Muscle of leg (tissue), 11 donors: ENCODE data around the gene GRB14. TPM values are rescaled to one million over a fixed set of nuclear protein-coding genes. Genes with fewer than 3 reads are reported as not detected.

Experiments
- DNase-seq: peaks from one replicate; pipeline ENCODE4 v3.0.0; 2013
- H3K27ac ChIP-seq: one replicate; pipeline ENCODE4 v1.5.1; 2013; ENCODE audit warnings: mild to moderate bottlenecking, low read length, control low read depth
- H3K27me3 ChIP-seq: one replicate; pipeline ENCODE4 v1.6.1; 2013; ENCODE audit warnings: low read length; ENCODE audit not compliant: control insufficient read depth, insufficient read depth
- H3K36me3 ChIP-seq: one replicate; pipeline ENCODE4 v1.6.1; 2013; ENCODE audit warnings: low read length; ENCODE audit not compliant: control insufficient read depth, insufficient read depth
- H3K4me1 ChIP-seq: one replicate; pipeline ENCODE4 v1.6.1; 2013; ENCODE audit warnings: low read length; ENCODE audit not compliant: control insufficient read depth, insufficient read depth
- H3K4me3 ChIP-seq: one replicate; pipeline ENCODE4 v1.5.1; 2013; ENCODE audit warnings: low read length, control low read depth
- H3K9me3 ChIP-seq: replicated peaks from 2 replicates; pipeline ENCODE4 v1.6.1; 2013; ENCODE audit warnings: low read depth, low read length; ENCODE audit not compliant: control insufficient read depth
- WGBS: methylation state at CpG from one replicate; pipeline ENCODE4 v1.1.5; 2013; ENCODE audit warnings: missing lambda C conversion rate; ENCODE audit not compliant: insufficient coverage; 5-methylcytosine and 5-hydroxymethylcytosine counted together
- polyA plus RNA-seq, 8 donors: library from polyadenylated mRNA; unstranded; fragments of 120-200 nt; gene quantifications; one replicate each; pipeline versions ENCODE4 v1.2.1 to v1.2.3, GENCODE V29; 2013; ENCODE audit warnings: inconsistent platforms in 1 of 8, low replicate concordance in 1 of 8; ENCODE audit not compliant: insufficient read length in 8 of 8, insufficient read depth in 1 of 8
- total RNA-seq: library from RNA; stranded (reverse); fragments of 120-200 nt; gene quantifications from one replicate; pipeline ENCODE4 v1.2.4, GENCODE V29; 2013

Gene GRB14
- total and polyA plus RNA-seq, 9 donors = 1.5 to 4.3 (median 2.9) TPM

GRCh38 chr2:164509137-164509877 lies 112.0 kb downstream of the GRB14 start:
- peaks cover 6% of the 10 kb centered on the region for H3K4me1 ChIP-seq
- H3K27ac ChIP-seq = no peak overlapping the region
- H3K27me3 ChIP-seq = no peaks in the 10 kb centered on the region
- no peak overlapping the region for H3K4me3 ChIP-seq
- no CpG with 5 or more reads among the region's 4 CpGs for WGBS
- no peaks in the 10 kb centered on the region for H3K9me3 ChIP-seq
- no peaks in the 10 kb centered on the region for H3K36me3 ChIP-seq
- DNase-seq = no peak

DNA sequence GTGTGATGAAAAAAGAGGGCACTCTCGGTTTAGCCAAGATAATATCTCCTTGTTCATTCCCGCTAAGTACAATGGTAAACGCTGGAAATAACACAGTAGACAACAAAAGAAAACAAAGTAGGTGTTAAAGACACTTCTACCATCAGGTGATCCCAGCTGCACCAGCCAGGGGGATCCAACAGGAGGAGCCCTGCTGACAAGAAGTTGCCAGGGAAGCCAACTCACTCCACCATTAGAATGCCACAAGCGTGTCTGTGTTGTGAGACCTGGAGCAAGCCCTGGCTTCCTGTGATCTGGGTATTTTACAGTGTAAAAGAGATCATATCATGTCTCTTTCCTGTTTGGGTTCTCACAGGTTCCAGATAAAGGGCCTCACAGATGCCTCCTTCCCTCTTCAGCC lies 117.0 kb downstream of the GRB14 start:
- Histone ChIP-seq H3K4me3 (no peak overlapping the region), H3K36me3 (no peaks in the 10 kb centered on the region), H3K4me1 (no peaks in the 10 kb centered on the region), H3K27me3 (no peaks in the 10 kb centered on the region), H3K27ac (no peak overlapping the region), H3K9me3 (no peaks in the 10 kb centered on the region)
- DNase-seq = no peak
- no CpG with 5 or more reads among the region's 4 CpGs for WGBS

DNA sequence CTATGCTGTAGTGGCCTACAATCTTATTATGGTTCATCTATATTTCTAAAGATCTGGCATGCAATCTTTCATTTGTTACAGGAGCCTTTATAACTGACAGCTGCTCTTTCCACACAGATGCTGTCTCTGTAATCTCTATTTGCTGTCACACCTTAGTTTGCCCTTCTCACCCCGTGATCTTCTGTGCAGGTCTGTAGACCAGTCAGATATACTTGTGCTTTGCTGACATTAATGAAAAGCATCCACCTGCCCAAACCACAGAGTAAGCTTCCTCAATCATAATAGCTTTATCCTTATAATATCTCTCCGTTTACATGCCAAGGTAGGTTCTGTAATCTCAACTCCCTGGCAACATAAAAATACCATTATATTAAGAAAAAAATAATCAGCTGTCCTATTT lies 122.4 kb downstream of the GRB14 start:
- Histone ChIP-seq H3K4me3 (no peak overlapping the region), H3K9me3 (no peaks in the 10 kb centered on the region), H3K4me1 (no peaks in the 10 kb centered on the region), H3K36me3 (no peaks in the 10 kb centered on the region), H3K27me3 (no peaks in the 10 kb centered on the region), H3K27ac (no peak overlapping the region)
- 100% methylated on average over 1 of the region's 2 CpGs for WGBS
- DNase-seq = no peak

GRCh38 chr2:164496881-164497280 lies 124.4 kb downstream of the GRB14 start:
- H3K4me1 ChIP-seq = no peaks in the 10 kb centered on the region
- H3K36me3 ChIP-seq = no peaks in the 10 kb centered on the region
- H3K9me3 ChIP-seq = no peaks in the 10 kb centered on the region
- no peak for DNase-seq
- WGBS = no CpG with 5 or more reads among the region's 5 CpGs
- H3K4me3 ChIP-seq = no peak overlapping the region
- no peaks in the 10 kb centered on the region for H3K27me3 ChIP-seq
- no peak overlapping the region for H3K27ac ChIP-seq

DNA sequence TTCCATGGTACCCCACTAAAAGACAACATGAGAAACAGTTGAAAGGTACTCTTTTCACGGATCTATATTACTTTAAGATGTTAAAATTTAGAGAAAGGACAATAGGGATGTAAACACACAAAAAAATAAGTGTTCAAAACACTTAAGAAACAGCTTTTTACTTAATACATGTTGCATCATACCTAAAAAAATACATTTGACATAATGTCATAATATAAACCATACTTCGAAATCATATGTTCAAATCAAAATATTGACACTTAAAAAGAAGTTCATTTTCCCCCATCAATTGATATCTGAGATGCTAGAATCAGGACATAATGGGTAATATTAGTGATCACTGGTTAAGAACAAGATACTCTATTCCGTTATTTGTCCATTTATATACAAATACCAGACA lies 124.9 kb downstream of the GRB14 start:
- H3K27me3 ChIP-seq = no peaks in the 10 kb centered on the region
- H3K4me3 ChIP-seq = no peak overlapping the region
- no peaks in the 10 kb centered on the region for H3K36me3 ChIP-seq
- no peaks in the 10 kb centered on the region for H3K4me1 ChIP-seq
- no CpG with 5 or more reads among the region's 3 CpGs for WGBS
- no peak for DNase-seq
- H3K27ac ChIP-seq = no peak overlapping the region
- H3K9me3 ChIP-seq = no peaks in the 10 kb centered on the region

GRCh38 chr2:164495491-164496223 lies 125.6 kb downstream of the GRB14 start:
- Histone ChIP-seq H3K9me3 (no peaks in the 10 kb centered on the region), H3K36me3 (no peaks in the 10 kb centered on the region), H3K4me3 (no peak overlapping the region), H3K27ac (no peak overlapping the region), H3K4me1 (no peaks in the 10 kb centered on the region), H3K27me3 (no peaks in the 10 kb centered on the region)
- DNase-seq = peak; percentile 81
- 20% methylated on average over 1 of the region's 6 CpGs for WGBS

DNA sequence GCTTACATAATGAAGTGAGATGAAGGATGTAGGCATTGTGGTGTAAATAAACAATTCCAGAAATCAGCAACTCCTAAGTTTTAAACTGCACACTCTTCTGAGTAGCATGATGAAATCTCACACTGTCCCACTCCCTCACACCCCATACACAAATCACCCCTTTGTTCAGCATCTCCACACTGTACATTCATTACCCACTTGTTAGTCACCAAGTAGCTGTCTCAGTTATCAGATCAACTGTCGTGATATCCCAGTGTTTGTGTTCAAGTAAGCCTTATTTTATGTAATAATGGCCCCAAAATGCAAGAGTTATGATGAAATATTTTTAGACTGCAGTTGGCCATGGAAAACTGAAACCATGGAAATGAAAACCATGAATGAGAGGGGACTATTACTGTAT lies 135.7 kb downstream of the GRB14 start:
- Histone ChIP-seq H3K4me1 (no peaks in the 10 kb centered on the region), H3K27ac (no peak overlapping the region), H3K27me3 (no peaks in the 10 kb centered on the region), H3K36me3 (no peaks in the 10 kb centered on the region), H3K4me3 (no peak overlapping the region), H3K9me3 (no peaks in the 10 kb centered on the region)
- no CpG with 5 or more reads among the region's 1 CpG for WGBS
- no peak for DNase-seq

DNA sequence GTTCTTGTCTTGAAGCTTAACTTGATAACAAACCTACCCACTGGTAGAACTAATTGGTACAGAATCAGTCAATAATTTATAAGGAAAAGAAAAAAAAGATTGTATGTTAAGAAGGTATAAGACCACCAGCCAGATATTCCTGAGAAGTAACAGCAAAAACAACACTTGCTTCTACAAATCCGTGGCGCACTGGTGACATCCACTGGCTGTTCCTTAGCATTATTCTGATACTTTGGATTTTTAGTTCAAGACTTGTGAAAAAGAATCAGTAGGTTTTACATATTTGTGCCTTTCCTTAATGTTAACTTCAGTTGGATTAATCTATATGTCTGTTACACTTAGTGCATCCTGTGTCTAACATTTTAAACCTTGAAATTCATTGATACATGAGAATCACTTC lies 141.8 kb downstream of the GRB14 start:
- Histone ChIP-seq H3K27ac (no peak overlapping the region), H3K36me3 (no peaks in the 10 kb centered on the region), H3K9me3 (no peaks in the 10 kb centered on the region), H3K4me1 (no peaks in the 10 kb centered on the region), H3K27me3 (no peaks in the 10 kb centered on the region), H3K4me3 (no peak overlapping the region)
- peak; percentile 57 for DNase-seq
- no CpG with 5 or more reads among the region's 2 CpGs for WGBS

GRCh38 chr2:164478205-164478604 lies 143.1 kb downstream of the GRB14 start:
- no peak overlapping the region for H3K4me3 ChIP-seq
- WGBS = 94% methylated on average over 2 of the region's 2 CpGs
- no peak for DNase-seq
- no peak overlapping the region for H3K27ac ChIP-seq
- H3K9me3 ChIP-seq = no peaks in the 10 kb centered on the region
- no peaks in the 10 kb centered on the region for H3K36me3 ChIP-seq
- no peaks in the 10 kb centered on the region for H3K27me3 ChIP-seq
- no peaks in the 10 kb centered on the region for H3K4me1 ChIP-seq

- no peak for DNase-seq
- Histone ChIP-seq H3K27ac (no peak overlapping the region), H3K4me1 (no peaks in the 10 kb centered on the region), H3K4me3 (no peak overlapping the region), H3K9me3 (no peaks in the 10 kb centered on the region), H3K36me3 (no peaks in the 10 kb centered on the region), H3K27me3 (no peaks in the 10 kb centered on the region)
Observed at GRCh38 chr2:164474873-164475272, 146.4 kb downstream of the GRB14 start.
